Activated T-cell treated with anti-CD3 and anti-CD28 coated beads for 48 hours (primary cell): ENCODE results near the gene DNER.
"Not testable (repeated sequence)": the region's sequence is repeated elsewhere in the genome, so short reads cannot be mapped to it uniquely, and the experiment has no call there.

Experiments
- DNase-seq: peaks from one replicate; pipeline ENCODE4 v3.0.0-alpha.2; 2020; ENCODE audit warnings: low read depth

DNER gene

GRCh38 chr2:229714080-229714735, at the start of gene DNER:
Gene DNER, minus strand, starts transcription at chr2:229714555. Its CDS starts 132 bp downstream, at chr2:229714423.
- DNase-seq: peak; percentile 54

GRCh38 chr2:229761663-229762062, 47.3 kb upstream of the DNER start:
- DNase-seq: no peak

GRCh38 chr2:229757462-229757861, 43.1 kb upstream of the DNER start:
- not testable (repeated sequence) for DNase-seq

GRCh38 chr2:229752970-229753729, 38.8 kb upstream of the DNER start:
- no peak for DNase-seq

GRCh38 chr2:229749779-229750178, 35.4 kb upstream of the DNER start:
- DNase-seq: no peak

GRCh38 chr2:229748950-229749349, 34.6 kb upstream of the DNER start:
- DNase-seq: no peak

GRCh38 chr2:229742691-229743090, 28.3 kb upstream of the DNER start:
- DNase-seq: not testable (repeated sequence)

- no peak for DNase-seq
Measured at GRCh38 chr2:229740279-229740678, 25.9 kb upstream of the DNER start.

GRCh38 chr2:229738024-229738625, 23.8 kb upstream of the DNER start:
- no peak for DNase-seq

- no peak for DNase-seq
Measured at GRCh38 chr2:229734410-229734809, 20.1 kb upstream of the DNER start.

- DNase-seq: no peak
Measured at GRCh38 chr2:229733611-229734245, 19.4 kb upstream of the DNER start.

- no peak for DNase-seq
Measured at GRCh38 chr2:229732897-229733296, 18.5 kb upstream of the DNER start.

GRCh38 chr2:229731916-229732315, 17.6 kb upstream of the DNER start:
- no peak for DNase-seq

- no peak for DNase-seq
Measured at GRCh38 chr2:229731363-229731762, 17.0 kb upstream of the DNER start.

GRCh38 chr2:229728370-229728769, 14.0 kb upstream of the DNER start:
- no peak for DNase-seq

- DNase-seq: no peak
Measured at GRCh38 chr2:229726643-229727042, 12.3 kb upstream of the DNER start.

GRCh38 chr2:229725716-229726574, 11.6 kb upstream of the DNER start:
- DNase-seq: no peak

- not testable (repeated sequence) for DNase-seq
Measured at GRCh38 chr2:229723192-229723591, 8.8 kb upstream of the DNER start.

- no peak for DNase-seq
Measured at GRCh38 chr2:229719926-229720647, 5.7 kb upstream of the DNER start.

- no peak for DNase-seq
Measured at GRCh38 chr2:229718057-229718456, 3.7 kb upstream of the DNER start.

GRCh38 chr2:229715895-229716507, 1.6 kb upstream of the DNER start:
- peak; percentile 8 for DNase-seq
